Right lung (tissue), 5 donors: ENCODE measurements around the gene LY6G5B. TPM values are rescaled to one million over a fixed set of nuclear protein-coding genes. Genes with fewer than 3 reads are reported as not detected.

Source experiments
- DNase-seq, 2 donors: peaks; one replicate each; pipeline ENCODE4 v3.0.0-alpha.2; 2013
- polyA plus RNA-seq, 5 donors: library from polyadenylated mRNA; unstranded; fragments of 120-200 nt; gene quantifications; one replicate each; pipeline versions ENCODE4 v1.2.1 to v1.2.3, GENCODE V29; 2013; ENCODE audit warnings: inconsistent platforms in 1 of 5, low replicate concordance in 1 of 5; ENCODE audit not compliant: insufficient read length in 5 of 5, insufficient read depth in 1 of 5

The LY6G5B gene
- polyA plus RNA-seq, 5 donors, result 24.1 to 40.6 (median 31.2) TPM

DNA sequence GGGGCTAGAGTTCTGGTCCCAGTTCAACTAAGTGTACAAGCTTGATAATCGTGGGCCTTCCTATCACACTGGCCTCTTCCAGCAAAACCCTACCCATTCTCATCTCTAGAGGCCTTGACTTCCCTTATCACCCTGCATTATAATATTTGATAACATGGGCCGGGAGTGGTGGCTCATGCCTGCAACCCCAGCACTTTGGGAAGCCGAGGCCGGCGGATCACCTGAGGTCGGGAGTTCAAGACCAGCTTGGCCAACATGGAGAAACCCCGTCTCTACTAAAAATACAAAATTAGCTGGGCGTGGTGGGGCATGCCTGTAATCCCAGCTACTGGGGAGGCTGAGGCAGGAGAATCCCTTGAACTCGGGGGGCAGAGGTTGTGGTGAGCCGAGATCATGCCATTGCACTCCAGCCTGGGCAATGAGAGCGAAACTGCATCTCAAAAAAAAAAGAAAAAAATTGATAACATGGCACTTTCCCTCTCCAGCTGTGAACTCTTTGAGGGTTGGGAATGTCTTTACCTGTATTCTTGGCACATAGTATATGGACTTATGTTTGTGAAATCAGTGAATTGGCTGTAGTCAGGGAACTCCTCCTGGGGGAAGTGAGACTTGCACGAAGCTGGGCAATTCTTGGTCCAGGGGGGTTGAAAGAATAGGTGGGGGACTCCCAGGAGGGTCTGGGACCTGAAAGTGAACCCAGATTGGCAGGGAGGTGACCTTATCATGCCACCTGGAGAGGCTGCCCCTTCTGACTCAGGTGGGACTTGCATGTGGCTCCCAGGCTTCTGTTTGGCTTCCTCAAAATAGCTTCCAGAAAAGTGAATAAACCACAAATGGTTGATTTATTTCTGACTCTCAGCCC, 8.3 kb upstream of the LY6G5B start:
- DNase-seq, result no peak

GRCh38 chr6:31662124-31662723, 7.6 kb upstream of the LY6G5B start:
- DNase-seq, result no peak

GRCh38 chr6:31663126-31663960, 6.4 kb upstream of the LY6G5B start:
- no peak for DNase-seq

GRCh38 chr6:31663961-31664789, 5.6 kb upstream of the LY6G5B start:
- no peak for DNase-seq

- DNase-seq, result peak; percentile 93 to 95
Measured at GRCh38 chr6:31664790-31665500, 4.8 kb upstream of the LY6G5B start, which contains the start of gene GPANK1. Gene GPANK1, minus strand, starts transcription at chr6:31664997. Its CDS starts 519 bp downstream, at chr6:31664478.

GRCh38 chr6:31665501-31666336, 4.1 kb upstream of the LY6G5B start, which contains the start of gene CSNK2B:
Gene CSNK2B, plus strand, starts transcription at chr6:31666080. Its CDS starts 752 bp downstream, at chr6:31666832.
- peak; percentile 97 for DNase-seq

GRCh38 chr6:31666337-31666965, 3.3 kb upstream of the LY6G5B start:
- DNase-seq, result no peak

DNA sequence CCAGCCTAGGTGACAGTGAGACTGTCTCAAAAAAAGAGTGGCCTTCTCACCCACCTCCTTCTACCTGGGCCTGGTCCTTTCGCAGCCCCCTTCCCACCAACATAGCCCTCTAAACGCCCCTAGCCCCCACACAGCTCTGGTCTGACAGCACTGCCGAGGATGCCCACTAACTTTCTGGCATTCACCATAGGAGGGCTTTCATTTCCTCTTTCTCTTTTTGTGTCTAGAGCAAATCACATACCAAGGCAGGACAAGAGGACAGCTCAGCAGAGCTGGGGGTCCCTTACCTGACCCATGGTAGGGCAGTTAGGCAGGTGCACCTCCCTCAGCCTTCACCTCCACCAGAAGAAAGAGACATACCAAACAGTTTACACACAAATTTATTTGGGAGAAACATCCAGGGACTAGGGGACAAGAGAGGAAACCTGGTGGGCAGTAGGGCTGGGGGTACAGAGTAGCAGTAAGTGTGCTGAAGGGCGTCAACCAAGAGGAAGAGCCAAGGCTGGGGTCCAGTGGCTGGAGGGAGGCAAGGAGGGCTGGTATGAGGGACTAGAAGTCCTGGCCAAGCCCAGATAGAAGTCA, 6.6 kb downstream of the LY6G5B start:
- DNase-seq, result no peak

GRCh38 chr6:31676904-31677303, 7.1 kb downstream of the LY6G5B start:
- DNase-seq, result no peak

DNA sequence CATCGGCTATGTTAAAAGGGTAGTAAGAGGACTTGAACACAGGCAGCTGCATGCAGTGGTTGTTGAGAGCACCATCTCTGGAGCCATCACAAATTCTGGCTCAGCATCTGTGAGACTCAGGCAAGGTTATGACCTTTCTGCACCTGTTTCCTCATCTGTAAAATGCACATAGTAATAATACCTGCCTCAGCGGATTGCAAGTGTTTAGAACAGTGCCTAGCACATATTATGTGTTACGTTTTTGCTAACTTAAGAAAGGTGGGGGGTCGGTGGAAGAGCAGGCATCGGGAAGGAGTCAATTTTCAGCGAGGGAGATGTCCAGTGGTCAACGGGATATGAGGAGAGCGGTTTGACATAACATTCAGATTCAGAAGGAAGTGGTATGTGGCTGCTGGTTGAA, 8.2 kb downstream of the LY6G5B start:
- DNase-seq, result no peak

DNA sequence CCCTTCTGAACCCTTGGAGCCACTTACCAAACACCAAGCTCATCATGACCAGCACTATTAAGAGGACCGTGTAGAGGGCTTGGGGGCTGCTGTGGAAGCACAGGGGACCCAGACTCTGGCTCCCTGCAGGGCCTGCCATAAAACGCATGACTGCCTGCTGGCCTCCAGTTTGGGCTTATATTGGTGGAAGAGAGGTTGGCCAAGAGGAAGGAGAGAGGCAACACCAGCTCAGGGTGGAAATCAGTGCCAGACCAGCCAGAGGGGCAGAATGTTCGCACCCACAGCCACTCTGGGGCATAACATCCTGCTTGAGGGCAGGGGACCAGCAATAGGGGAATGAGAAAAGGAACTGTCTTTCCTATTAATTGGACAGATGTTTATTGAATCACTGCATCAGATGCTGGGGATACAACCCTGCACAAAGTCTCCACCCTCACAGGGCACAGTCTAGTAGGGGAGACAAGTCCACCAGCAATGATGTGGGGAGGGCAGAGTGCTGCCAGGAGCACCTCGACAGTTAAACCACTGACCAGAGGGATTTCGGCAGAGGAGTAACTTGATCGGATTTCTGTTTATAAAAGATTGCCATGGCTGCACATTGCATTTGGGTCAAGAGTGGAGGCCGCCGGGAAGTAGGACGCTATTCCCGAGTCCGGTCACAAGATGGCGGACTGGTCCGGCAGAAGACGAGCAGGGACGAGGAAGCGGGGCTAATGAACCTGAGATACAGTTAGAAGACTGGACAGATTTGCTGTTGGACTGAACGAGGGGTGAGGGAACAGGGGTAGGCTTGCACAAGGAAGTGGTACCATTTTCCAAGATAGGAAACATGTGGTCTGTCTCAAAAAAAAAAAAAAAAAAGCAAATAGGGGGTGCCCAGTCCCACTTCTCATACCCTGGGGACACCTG, 10.7 kb downstream of the LY6G5B start, which contains the start of gene LY6G5C:
Gene LY6G5C, minus strand, starts transcription at position 842 of the 909 bp plus-strand sequence. Its CDS starts 694 bp downstream, at position 148.
- peak; percentile 88 to 91 for DNase-seq

DNA sequence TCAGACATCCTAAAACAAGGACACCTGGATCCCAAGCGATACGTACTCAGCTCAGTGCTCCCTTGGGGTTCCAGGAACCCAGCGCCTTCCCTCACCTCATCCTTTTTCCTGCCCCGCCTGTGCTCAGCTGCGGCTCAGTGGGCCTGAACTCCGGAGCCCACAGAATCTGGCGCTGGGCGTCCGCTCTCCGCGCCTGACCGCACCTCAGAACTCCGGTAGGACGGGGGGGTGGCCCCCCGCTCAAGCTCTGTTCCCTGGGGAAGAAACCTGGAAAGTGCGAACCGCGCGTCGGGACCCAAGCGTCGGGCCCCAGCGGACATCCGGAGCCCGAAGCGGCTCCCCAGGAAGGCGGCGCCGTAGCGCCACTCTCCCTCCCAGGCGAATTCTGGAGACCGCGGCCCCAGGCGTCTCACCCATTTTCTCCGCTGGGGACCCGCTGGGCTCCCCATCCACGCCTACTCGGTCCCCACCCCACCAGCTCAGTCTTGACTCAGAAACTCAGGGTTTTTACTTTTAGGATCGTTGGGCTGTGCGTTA, 11.4 kb downstream of the LY6G5B start:
- DNase-seq, result peak in 1 of 2 donors; percentile 52

- no peak for DNase-seq
Measured at GRCh38 chr6:31683591-31683990, 13.8 kb downstream of the LY6G5B start.

DNA sequence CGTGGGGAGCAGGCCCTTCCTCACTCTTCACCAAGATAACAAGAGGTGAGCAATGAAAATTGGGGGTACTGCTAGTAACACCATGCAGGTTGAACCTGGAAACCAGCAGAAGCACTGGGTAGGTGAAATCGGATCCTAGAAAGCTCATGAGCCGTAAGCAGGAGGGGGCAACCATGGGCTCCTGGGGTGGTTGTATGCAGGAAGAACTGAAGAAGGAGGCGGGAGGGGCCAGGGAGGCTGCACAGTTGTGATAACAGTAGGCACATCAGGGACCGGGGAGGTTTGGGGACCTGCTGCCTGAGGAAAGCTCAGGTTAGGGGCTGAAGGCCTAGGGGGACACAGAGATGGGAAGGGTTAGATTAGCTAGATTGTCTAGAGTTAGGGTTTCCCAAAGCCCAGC, 16.7 kb downstream of the LY6G5B start:
- DNase-seq, result no peak

GRCh38 chr6:31687321-31687720, 17.5 kb downstream of the LY6G5B start:
- no peak for DNase-seq

- DNase-seq, result no peak
Measured at GRCh38 chr6:31687860-31688693, 18.3 kb downstream of the LY6G5B start.
